Caco-2 (cell line): ENCODE measurements around the gene ST6GALNAC3. TPM values are rescaled to one million over a fixed set of nuclear protein-coding genes. Genes with fewer than 3 reads are reported as not detected.

ENCODE experiments used
- BruUV-seq: library from RNA; stranded (reverse); fragments of 400-500 nt; replicated peaks from 2 replicates; lab custom pipeline; 2021; lab: Mats Ljungman, UMichigan
- CTCF ChIA-PET: fragments of 300-600 bp; sonication (Branson Sonifier 250); formaldehyde crosslinking; loops from one replicate; lab custom pipeline; 2022; ENCODE audit warnings: antibody characterized with exemption; lab: Charles Lee
- POLR2A ChIA-PET: fragments of 300-600 bp; sonication (Branson Sonifier 250); formaldehyde crosslinking; loops from one replicate; lab custom pipeline; 2022; ENCODE audit warnings: antibody characterized with exemption; lab: Charles Lee
- DNase-seq, 2 experiments: peaks; one replicate each; pipeline versions ENCODE4 v3.0.0 to v3.0.0-alpha.2; 2020 to 2022
- H3K27me3 ChIP-seq: replicated peaks from 2 replicates; pipeline ENCODE4 v1.6.0; 2011; ENCODE audit warnings: low read length; ENCODE audit not compliant: control insufficient read depth, insufficient read depth
- H3K36me3 ChIP-seq: 2 replicates; pipeline ENCODE4 v1.5.1; 2011; ENCODE audit warnings: low read length; ENCODE audit not compliant: control insufficient read depth, insufficient read depth
- H3K4me1 ChIP-seq: fragments of 250-450 bp; sonication (Bioruptor Pico); 2 replicates; pipeline ENCODE4 v1.5.1; 2020; ENCODE audit warnings: mild to moderate bottlenecking
- H3K4me3 ChIP-seq: 2 replicates; pipeline ENCODE4 v1.5.1; 2011; ENCODE audit warnings: low read depth, mild to moderate bottlenecking, control low read depth, low read length
- H3K9me3 ChIP-seq: fragments of 250-450 bp; sonication (Bioruptor Pico); 2 replicates; pipeline ENCODE4 v1.5.1; 2020; ENCODE audit warnings: mild to moderate bottlenecking, moderate library complexity
- H3K27ac Mint-ChIP-seq: one replicate; pipeline ENCODE4 v1.8.0; 2022; ENCODE audit warnings: mixed read lengths; ENCODE audit not compliant: unreplicated experiment
- H3K27me3 Mint-ChIP-seq: one replicate; pipeline ENCODE4 v1.8.0; 2022; ENCODE audit warnings: mixed read lengths; ENCODE audit not compliant: insufficient read depth, unreplicated experiment
- H3K36me3 Mint-ChIP-seq: one replicate; pipeline ENCODE4 v1.8.0; 2022; ENCODE audit warnings: mild to moderate bottlenecking, mixed read lengths; ENCODE audit not compliant: insufficient read depth, unreplicated experiment
- H3K4me1 Mint-ChIP-seq: one replicate; pipeline ENCODE4 v1.8.0; 2022; ENCODE audit warnings: low read depth, mixed read lengths; ENCODE audit not compliant: unreplicated experiment
- H3K4me3 Mint-ChIP-seq: one replicate; pipeline ENCODE4 v1.8.0; 2022; ENCODE audit warnings: mild to moderate bottlenecking, moderate library complexity, mixed read lengths; ENCODE audit not compliant: unreplicated experiment
- H3K9me3 Mint-ChIP-seq: one replicate; pipeline ENCODE4 v1.8.0; 2022; ENCODE audit warnings: mixed read lengths; ENCODE audit not compliant: unreplicated experiment
- intact Hi-C: fragments of 100-400 bp; cut with micrococcal nuclease; formaldehyde crosslinking; loops from one replicate; pipeline ENCODE4 v1.10.0; 2022; ENCODE audit not compliant: unreplicated experiment
- total RNA-seq: library from RNA; stranded (reverse); gene quantifications from 2 replicates; pipeline ENCODE4 v1.2.3, GENCODE V29; 2022
- TF ChIP-seq, protein P1 (sequence below), 2 experiments: fragments of 200-600 bp in 1 of 2; IDR thresholded peaks; 1 replicate in 1 of 2; 2 replicates in 1 of 2; pipeline versions ENCODE4 v1.5.1 to v1.8.0; 2011 to 2022; ENCODE audit warnings: antibody characterized with exemption in 1 of 2, control low read depth in 1 of 2, inconsistent platforms in 1 of 2, low read depth in 1 of 2, low read length in 1 of 2, mild to moderate bottlenecking in 1 of 2, moderate library complexity in 1 of 2; ENCODE audit not compliant: insufficient read depth in 1 of 2, severe bottlenecking in 1 of 2, unreplicated experiment in 1 of 2

ST6GALNAC3 gene
- total RNA-seq, 1 experiment from 2014 or later = 16.0 TPM

DNA sequence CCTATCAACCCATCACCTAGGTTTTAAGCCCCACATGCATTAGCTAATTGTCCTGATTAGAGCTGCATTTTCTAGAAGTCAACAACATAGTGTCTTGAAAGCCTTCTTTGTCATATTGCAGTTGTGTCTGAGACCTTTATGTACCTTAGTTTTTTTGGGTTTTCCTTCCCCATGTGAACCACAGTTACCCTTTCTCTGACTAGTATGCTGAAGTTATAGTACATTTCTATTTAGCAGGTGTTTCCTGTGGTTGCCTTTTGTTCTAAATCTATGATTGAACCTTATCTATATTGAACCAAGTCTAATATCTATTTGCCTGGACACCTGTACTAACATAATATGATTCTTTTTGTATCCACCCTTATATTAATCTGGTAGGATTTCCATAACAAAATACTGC, 135.6 kb downstream of the ST6GALNAC3 start:
- no peak overlapping the region for H3K4me3 Mint-ChIP-seq
- Histone ChIP-seq H3K4me3 (no peak overlapping the region), H3K27me3 (no peaks in the 10 kb centered on the region), H3K9me3 (no peaks in the 10 kb centered on the region), H3K36me3 (no peaks in the 10 kb centered on the region), H3K4me1 (no peaks in the 10 kb centered on the region)
- ChIA-PET POLR2A (no interaction called here), CTCF (no interaction called here)
- no TSS peak for BruUV-seq
- no peak overlapping the region for H3K27ac Mint-ChIP-seq
- H3K9me3 Mint-ChIP-seq = no peaks in the 10 kb centered on the region
- H3K36me3 Mint-ChIP-seq = no peaks in the 10 kb centered on the region
- H3K27me3 Mint-ChIP-seq = no peaks in the 10 kb centered on the region
- TF ChIP-seq, protein P1, sequence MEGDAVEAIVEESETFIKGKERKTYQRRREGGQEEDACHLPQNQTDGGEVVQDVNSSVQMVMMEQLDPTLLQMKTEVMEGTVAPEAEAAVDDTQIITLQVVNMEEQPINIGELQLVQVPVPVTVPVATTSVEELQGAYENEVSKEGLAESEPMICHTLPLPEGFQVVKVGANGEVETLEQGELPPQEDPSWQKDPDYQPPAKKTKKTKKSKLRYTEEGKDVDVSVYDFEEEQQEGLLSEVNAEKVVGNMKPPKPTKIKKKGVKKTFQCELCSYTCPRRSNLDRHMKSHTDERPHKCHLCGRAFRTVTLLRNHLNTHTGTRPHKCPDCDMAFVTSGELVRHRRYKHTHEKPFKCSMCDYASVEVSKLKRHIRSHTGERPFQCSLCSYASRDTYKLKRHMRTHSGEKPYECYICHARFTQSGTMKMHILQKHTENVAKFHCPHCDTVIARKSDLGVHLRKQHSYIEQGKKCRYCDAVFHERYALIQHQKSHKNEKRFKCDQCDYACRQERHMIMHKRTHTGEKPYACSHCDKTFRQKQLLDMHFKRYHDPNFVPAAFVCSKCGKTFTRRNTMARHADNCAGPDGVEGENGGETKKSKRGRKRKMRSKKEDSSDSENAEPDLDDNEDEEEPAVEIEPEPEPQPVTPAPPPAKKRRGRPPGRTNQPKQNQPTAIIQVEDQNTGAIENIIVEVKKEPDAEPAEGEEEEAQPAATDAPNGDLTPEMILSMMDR (IDR thresholded peaks at IDR 0.05; ENCODE audit: insufficient read depth in 1 of 2, low read depth in 1 of 2, low read length in 1 of 2, severe bottlenecking in 1 of 2, unreplicated experiment in 1 of 2) = no peak
- H3K4me1 Mint-ChIP-seq = no peaks in the 10 kb centered on the region
- intact Hi-C loops = no loop called here
- DNase-seq = no peak

DNA sequence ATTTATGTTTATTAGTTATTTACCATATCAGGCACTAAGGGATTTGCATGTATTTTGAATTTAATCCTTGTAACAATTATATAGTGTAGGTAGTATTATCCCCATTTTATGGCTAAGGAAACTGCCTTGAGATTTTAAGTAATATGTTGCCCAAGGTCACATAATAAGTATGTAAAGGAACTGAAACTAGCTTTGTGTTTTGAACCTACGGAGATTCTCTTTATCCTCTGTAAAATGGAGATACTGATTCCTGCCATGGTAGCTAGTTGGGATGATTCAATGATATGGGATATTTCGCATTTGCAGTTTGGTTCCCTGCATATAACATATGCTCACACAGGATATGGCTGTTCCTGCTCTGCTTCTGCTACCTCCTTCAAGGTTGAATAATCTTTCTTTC, 144.3 kb downstream of the ST6GALNAC3 start:
- DNase-seq = no peak
- Mint-ChIP-seq H3K36me3 (no peaks in the 10 kb centered on the region), H3K27me3 (no peaks in the 10 kb centered on the region), H3K4me1 (no peaks in the 10 kb centered on the region), H3K27ac (no peak overlapping the region), H3K4me3 (no peak overlapping the region), H3K9me3 (no peaks in the 10 kb centered on the region)
- no peaks in the 10 kb centered on the region for H3K4me1 ChIP-seq
- intact Hi-C loops = no loop called here
- H3K36me3 ChIP-seq = no peaks in the 10 kb centered on the region
- no peaks in the 10 kb centered on the region for H3K9me3 ChIP-seq
- no peak overlapping the region for H3K4me3 ChIP-seq
- BruUV-seq = no TSS peak
- POLR2A ChIA-PET = no interaction called here
- TF ChIP-seq, protein P1 (IDR thresholded peaks at IDR 0.05; ENCODE audit: insufficient read depth in 1 of 2, low read depth in 1 of 2, low read length in 1 of 2, severe bottlenecking in 1 of 2, unreplicated experiment in 1 of 2) = no peak
- CTCF ChIA-PET = no interaction called here
- H3K27me3 ChIP-seq = no peaks in the 10 kb centered on the region

DNA sequence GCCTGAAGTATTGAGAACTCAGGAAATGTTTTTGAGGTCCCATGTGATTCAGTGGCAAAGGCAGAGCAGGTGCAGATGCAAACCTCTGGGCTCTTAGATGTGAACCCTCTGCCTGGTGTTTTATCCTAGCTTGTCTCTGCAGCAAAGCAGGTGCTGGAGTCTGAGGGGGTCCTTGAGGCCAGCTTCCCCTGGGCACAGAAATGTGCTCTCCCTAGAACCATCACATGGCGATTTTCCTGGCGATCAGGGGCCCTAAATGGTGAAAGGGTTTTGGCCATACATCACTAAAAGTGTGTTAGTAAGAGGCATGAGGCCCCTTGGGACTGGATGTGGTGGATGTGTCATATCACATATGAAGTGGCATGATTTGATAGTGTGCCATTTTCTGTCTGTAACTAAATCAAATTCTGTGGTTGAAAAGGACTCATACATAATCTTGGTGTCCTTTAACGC, 144.8 kb downstream of the ST6GALNAC3 start:
- ChIA-PET POLR2A (no interaction called here), CTCF (no interaction called here)
- intact Hi-C loops = no loop called here
- Mint-ChIP-seq H3K4me3 (no peak overlapping the region), H3K27ac (no peak overlapping the region), H3K9me3 (no peaks in the 10 kb centered on the region), H3K36me3 (no peaks in the 10 kb centered on the region), H3K4me1 (no peaks in the 10 kb centered on the region), H3K27me3 (no peaks in the 10 kb centered on the region)
- Histone ChIP-seq H3K27me3 (no peaks in the 10 kb centered on the region), H3K4me1 (no peaks in the 10 kb centered on the region), H3K4me3 (no peak overlapping the region), H3K36me3 (no peaks in the 10 kb centered on the region), H3K9me3 (no peaks in the 10 kb centered on the region)
- TF ChIP-seq, protein P1 (IDR thresholded peaks at IDR 0.05; ENCODE audit: insufficient read depth in 1 of 2, low read depth in 1 of 2, low read length in 1 of 2, severe bottlenecking in 1 of 2, unreplicated experiment in 1 of 2) = no peak
- DNase-seq = no peak
- BruUV-seq = no TSS peak
